Stimulated activated CD8-positive, alpha-beta memory T cell treated with anti-CD3 and anti-CD28 coated beads, Interleukin-15, amount 100 ng/mL, for 24 hours (primary cell): ENCODE results near the gene SERHL2.
"Not testable (repeated sequence)": the region's sequence is repeated elsewhere in the genome, so short reads cannot be mapped to it uniquely, and the experiment has no call there.

Source experiments
- DNase-seq: peaks from one replicate; pipeline ENCODE4 v3.0.0-alpha.2; 2020; ENCODE audit warnings: low read depth

SERHL2 gene

DNA sequence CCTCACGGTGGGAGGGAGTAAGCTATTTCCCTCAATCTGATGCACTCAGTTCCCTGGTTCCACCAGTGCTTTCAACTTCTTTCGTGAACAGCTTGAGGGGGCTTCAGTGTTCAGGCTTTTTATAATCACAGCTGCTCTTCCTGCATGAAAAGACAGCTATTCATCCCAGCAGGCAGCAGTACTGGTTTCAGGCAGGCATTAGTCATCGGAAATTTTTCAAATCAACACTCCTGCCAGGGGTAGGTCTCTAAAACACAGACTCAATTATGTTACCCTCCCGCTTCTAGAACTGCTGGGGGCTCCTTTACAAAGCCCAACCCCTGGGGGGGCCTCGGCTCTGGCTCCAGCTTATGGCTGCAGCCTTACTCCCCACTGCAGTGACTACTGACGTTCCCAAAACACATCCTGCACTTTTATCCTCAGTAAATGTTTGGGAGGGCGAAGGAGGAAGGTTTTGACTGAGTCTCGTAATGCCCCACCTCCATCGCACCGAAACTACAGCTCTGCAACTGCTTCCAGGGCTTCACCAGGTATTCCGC is 55.1 kb downstream of the SERHL2 start:
- no peak for DNase-seq

- no peak for DNase-seq
These were observed 56.4 kb downstream of the SERHL2 start for GRCh38 chr22:42610186-42610585.

DNA sequence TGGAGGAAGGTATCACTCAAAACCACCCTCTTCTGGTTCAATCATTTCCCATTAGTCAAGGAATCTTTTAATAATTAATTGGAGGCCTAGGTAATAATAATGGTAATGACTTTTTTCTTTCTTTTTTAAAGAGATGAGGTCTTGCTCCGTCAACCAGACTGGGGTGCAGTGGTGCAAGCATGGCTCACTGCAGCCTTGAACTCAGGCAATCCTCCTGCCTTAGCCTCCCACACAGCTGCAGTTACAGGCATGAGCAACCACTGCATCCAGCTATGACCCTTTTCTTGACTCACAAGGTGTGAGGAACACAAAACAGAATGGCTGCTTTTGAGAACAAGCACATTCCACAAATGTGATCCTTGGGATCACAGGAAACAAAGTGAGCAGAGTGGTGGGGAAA is 57.3 kb downstream of the SERHL2 start:
- DNase-seq: no peak

- DNase-seq: no peak
These were observed 58.6 kb downstream of the SERHL2 start for GRCh38 chr22:42612336-42612735.

GRCh38 chr22:42613872-42614301 is 60.1 kb downstream of the SERHL2 start:
- DNase-seq: no peak

DNA sequence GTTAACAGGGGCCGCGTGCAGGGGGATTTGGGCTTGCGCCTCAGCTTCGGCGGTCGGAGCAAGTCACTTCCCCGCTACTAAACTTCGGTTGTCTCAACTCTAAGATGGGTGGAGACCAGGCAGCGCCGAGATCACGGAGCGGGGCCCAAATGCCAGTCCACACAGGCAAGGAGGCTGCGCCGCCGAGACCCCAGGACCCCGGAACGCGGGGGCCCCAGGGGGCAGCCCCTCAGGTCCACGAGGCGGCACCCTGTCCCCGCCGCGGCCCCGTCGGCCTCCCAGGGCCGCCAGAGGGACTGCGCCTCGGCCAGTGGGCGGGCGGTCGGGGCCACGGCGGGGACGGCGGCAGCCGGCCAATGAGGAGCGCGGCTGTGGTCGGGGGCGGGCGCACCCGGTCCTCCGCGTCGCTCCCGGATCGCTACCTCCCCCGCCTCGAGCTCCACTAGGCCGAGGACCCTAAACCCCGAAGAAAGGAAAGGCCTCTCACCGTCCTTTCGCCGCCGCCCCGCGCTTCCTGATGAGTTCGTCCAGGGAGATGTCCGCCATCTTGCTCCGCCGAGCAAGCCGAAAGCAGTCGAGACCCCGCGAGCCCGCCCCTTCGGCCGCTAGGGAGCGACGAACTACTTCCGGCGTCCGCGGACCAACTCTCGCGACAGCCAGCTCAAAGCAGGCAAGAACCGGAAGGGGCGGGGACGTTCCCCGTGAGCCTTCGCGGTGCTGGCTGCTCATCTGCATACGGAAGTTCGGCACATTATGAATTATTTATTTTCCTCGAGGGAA is 60.7 kb downstream of the SERHL2 start, which contains the start of gene POLDIP3:
POLDIP3 (minus strand) TSS at position 572 of the 780 bp plus-strand sequence; CDS start at position 546, 26 bp downstream.
- DNase-seq: peak; percentile 98

DNA sequence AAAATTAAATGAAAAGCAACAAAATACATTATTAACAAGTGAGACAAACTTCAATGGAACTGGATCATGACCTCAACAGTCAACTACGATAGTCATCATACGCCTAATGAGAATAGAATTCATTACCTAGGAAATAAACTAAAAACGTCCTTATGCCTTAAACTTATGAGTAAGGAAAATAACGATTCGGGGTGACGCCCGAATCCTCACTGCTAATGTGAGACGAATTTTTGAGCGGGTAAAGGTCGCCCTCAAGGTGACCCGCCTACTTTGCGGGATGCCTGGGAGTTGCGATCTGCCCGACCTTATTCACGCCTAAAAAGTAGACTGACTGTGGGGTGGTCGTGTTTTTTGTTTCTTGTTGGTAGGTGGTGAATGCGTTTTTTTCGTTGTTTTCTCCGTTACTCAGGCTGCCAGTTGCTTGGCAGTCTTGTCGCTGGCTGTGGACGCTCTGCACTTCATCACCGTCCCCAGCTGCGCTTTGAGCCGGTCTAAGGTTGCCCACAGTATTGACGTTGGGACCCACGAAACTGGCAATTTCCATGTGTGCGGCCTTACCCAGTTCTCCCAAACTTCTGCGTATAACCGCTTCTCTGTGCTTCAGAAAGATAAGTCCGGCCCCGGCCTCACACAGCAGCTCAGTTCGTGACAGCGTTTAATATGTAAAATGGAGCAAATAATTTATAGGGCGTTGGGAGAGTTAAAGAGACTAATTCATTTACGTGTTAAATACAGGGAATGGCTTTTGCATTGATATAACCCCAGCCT is 61.5 kb downstream of the SERHL2 start:
- peak; percentile 57 for DNase-seq

GRCh38 chr22:42615860-42616175 is 62.1 kb downstream of the SERHL2 start:
- DNase-seq: not testable (repeated sequence)

DNA sequence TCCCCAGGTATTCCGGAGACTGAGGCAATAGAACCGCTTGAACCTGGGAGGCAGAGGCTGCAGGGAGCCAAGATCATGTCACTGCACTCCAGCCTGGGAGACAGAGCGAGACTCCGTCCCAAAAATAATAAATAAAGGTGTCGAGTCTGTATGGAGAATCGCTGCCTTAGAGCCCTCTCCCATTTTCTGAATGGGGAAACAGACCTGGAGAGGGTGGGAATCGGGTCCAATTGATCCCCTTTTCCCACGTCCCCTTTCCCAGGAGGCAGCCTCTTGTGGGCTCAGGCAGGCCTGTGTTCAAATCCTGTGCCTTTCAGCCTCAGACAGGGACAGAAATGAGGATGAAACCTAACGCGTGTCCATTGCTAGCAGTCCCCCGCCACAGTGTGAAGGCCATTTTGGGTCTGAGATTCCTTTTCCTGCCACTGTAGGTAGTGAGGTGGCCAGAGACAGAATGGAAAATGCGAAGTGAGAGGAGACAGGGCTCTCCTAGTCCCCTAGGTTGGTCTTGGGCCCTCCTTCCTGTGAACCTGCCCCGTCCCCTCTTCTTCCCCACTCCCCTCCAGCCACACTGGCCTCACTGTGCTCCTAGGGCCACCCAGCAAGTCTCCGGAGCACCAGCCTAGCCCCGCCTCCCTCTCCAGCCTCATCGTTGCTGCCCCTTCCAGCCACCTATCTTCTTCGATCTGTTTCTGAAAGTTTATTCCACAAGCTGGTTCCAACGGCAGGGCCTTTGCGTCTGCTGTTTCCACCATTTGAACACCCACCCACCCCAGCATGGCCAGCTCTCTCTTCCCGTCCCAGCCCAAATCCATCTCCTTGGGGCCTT is 63.6 kb downstream of the SERHL2 start:
- DNase-seq: no peak

GRCh38 chr22:42619261-42620063 is 65.7 kb downstream of the SERHL2 start:
- no peak for DNase-seq

GRCh38 chr22:42620084-42620483 is 66.3 kb downstream of the SERHL2 start:
- no peak for DNase-seq

DNA sequence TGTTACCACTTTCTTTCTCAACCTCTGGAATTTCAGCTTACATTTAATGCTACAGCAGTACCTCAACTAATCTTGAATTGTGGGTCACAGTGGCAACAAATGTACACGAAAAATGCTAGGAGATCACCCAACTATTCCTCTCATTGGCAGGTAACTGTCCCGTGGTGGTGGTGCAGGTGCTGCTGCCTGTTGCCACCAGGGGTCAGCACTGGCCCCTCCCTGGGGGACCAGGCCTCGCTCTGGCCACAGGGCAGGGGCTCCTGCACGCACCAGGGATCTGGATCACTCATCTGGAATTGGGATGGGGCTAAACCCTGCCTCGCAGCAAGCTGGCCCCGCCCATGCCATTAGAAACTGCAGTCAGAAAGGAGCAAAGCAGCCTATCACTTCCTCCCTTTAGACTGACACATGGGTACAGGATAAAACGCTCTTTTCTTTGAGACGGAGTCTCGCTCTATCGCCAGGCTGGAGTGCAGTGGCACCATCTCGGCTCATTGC is 67.8 kb downstream of the SERHL2 start:
- DNase-seq: no peak

DNA sequence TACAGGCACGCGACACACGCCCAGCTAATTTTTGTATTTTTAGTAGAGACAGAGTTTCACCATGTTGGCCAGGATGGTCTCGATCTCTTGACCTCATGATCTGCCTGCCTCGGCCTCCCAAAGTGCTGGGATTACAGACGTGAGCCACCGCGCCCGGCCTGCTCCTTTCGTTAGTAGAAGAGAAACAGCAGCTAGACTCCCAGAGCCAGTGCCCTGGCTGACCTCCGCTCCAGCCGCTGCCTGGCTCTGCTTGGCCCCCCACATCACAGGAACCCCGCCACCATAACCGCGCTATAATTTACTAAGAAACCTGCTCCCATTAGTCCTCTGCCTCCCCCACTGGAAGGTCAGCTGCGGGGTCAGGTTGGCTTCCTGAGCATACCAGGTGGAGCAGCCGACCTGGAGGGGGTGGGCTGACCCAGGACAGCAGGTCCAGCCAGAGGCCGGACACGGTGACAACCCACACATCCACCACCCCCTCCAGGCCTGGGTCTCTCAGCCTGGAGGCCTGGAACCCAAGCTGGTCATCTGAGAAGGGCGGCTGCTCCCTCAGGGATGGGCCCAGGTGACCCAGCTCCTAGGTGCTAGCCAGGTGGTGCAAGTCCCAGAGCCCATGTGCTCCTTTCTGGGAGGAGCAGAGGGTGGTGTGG is 68.4 kb downstream of the SERHL2 start:
- DNase-seq: no peak

- DNase-seq: no peak
These were observed 69.6 kb downstream of the SERHL2 start for GRCh38 chr22:42623301-42623751.
